ENCODE data around the gene TGFB2.

TGFB2 gene

DNA sequence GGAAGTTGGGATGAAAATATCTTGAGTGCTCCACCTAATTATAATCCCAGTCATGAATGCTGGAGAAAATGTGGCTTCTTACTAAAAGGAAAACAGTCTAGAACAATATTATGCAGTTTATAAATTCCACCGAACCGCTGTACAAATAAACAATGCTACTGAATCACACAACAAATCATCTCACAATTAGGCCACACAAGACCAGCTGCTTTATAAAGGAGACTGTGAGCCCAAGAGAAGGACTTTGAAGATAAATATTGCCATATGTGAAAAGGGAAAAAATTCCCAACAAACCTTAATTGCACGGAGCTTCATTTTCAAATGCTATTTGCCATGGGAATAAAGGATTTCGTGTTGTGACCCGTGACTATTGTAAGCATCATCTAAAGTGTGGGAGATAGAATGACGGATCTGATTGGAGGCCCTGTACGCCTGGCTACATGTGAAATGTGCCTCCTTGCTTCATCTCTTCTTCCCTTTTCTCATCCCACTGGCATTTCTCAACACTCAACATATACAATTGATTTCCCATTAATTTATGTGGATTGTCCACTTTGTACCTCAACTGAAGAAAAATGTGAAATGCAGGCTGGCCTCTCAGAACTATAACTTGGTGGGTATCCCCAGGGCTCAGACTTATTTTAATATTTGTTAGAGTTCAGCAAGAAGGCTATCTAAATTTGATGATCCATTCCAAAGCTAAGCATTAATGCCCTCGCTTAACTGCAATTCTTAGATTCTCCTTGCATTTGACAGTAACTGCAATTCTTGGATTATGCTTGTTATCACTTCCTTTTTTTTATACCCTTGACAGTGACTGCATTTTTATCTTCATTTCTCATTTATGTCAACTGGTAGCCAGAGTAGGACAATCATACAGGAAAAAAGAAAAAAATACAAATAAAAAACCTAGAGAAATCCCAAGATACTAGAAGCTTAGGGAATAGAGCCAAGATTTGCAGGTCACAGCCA, 122.3 kb downstream of the TGFB2 start:
- no peak for DNase-seq

DNA sequence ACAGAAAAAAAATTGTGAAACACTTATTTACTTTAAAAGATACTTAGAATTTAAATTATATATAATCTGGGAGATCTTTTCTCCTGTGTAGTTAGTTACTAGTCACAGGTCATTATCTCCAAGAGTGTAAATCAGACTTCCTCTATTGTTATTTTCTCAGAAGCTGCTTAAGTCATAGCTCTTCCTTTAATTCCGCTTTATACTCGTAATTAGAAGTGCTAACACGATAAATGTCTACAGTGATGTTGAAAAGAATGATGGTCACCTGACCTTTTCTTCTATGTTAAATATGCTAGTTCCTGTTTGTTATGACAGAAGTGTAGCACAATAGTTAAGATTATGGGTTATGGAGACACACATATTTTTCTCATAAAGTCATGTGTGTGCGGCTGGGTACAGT, 123.6 kb downstream of the TGFB2 start:
- DNase-seq, result no peak

DNA sequence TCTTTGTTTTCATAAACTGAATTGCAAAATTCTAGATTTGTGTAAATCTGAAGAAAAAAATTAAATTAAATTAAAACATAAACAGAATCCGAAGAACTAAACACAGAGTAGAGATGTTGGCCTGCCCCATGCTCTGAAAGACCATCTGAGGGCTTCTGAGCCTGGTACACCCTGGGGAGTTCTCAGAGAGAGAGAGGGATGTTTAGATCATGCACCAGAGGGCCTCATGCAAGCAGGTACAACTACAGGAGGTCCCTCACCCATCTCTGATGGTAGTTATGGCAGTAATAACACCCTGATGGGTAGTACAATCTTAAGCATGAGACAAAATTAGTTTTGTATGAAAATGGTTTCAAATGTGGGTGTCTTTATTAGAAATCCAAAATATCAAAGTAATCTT, 127.7 kb downstream of the TGFB2 start:
- no peak for DNase-seq

DNA sequence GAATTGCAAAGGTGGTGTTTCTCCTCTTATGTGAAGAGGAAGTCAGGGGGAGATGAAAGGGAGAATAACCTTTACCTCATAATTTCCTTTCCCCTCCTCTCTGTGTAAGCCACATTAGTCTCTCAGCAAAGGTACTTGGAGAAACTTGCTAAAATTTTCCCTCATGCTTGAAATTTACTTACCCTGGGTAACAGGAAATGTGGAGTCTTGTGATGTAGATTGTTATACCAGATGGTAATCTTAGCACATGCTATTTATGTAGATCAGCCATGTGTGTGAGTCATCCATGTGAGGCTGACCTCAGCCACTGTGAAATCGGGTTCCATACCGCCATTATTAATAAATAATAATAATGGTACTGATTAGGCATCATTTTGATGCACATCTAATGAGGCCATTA, 128.4 kb downstream of the TGFB2 start:
- DNase-seq, result no peak

DNA sequence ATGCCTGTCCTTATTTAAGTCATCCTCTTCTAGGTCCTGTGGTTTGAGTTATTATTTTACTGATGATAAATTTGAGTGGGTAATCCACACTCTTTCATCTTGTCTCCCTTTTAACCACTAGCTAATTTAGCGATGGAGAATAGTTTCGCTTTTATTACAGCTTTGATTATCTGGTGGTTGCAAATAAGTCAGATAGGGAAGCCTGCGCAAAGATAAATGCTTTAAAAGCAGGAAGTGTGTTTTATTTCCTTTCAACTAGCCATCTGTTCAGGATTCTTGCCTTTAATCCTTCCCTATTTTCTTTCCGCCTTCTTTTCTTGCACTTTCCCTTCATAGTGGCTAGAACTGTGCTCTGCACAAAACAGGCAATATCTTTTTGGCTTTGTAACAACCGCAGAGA, 129.0 kb downstream of the TGFB2 start:
- DNase-seq, result no peak

DNA sequence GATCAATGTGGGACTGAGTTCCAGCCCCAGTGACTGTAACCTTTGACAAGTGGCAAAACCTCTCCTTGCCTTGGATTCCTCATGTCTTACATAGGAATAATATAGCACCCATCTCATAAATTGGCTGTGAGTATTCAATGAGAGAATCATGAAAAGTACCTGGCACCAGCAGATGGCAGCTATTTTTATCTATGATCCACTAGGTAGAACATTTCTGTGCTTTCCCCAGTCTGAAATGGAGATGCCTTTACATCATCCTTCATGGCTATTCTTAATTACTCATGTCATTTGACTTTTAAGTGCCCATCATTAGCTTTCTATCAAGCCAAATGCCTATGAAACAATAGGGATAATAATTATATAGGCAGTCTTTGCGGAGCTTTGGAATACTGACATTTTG, 130.1 kb downstream of the TGFB2 start:
- DNase-seq, result no peak

DNA sequence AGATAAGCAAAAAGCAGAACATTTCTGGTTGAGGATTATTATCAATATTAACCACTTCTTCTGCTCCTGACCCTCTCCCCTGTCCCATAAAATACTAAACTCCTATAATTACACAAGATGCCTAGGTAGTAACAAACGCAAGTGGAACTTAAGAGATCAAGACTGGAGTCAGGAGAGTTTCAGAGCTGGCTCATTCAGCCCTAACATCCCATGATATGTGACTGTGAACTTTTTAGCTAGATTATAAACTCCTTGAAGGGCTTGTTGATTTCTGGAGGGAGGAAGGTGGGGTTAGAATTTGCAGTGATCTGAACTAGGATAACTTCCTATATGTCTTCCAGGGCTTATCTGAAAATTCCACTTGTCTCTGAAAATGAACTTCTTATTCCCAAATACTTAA, 130.6 kb downstream of the TGFB2 start:
- no peak for DNase-seq

DNA sequence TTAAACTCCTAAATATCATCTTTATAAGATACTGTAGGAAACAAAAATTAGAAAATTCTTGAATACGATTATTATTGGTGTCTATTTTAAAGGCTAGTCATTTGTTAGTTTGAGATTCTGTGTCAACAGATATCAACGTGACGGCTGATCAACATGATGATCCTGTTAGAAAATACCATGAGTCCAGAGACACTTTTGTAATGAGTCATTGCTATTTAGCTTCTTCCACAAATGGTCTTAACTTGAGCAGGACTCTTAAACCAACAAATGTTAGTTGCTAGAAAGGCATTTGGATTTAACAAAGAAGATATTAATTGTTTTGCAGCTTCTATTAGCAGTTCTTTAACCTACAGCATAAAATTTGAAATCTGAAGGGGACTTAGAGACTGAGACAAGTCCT, 131.2 kb downstream of the TGFB2 start:
- DNase-seq, result no peak

DNA sequence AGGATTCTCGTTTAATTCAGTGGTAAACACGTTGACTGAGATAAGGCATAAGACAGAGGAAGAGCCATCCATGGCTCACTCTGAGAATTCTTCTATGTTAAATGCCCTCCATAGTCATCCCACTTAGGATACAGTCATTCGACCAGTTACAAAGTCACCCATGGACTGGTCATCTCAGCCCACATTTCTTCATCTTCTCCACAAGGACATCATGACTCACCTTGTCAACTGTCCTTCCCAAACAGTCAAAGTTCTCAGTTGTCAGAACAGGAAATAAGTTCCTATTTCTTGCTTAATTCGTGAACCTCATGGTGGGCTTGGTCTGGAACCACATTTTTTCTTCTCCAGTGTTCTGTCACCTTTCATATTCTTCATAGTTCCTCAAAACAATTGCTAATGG, 133.2 kb downstream of the TGFB2 start:
- DNase-seq, result no peak

DNA sequence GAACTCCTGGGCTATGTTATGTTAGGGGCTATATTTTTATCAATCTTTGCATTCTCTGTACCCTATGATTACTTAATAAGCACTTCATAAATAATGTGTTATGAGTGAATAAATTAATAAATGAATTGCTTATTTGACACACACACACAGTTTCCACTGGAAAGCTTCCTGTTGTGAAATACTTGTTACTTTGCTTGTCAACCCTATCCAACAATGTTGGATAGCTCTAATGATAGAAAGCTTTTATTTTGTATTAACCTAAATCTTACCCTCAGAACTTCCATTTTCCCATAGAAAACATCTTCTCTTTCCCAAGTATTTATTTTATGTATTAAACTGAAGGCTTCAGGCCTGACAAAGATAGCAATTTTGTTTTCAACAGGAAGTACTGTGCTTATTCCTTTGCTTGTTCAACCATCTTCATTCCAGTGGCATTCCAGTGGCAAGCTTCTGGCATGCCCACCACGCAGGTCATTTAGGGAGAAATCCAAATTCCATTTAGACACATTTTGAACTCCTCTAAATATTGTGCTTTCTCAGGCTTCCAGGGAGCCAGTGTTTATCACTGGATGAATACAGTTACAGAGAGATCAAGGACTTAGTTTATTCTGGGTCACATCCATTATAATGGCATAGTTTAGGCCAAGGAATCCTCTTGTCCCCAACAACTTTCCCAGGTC, 134.4 kb downstream of the TGFB2 start:
- DNase-seq, result no peak

DNA sequence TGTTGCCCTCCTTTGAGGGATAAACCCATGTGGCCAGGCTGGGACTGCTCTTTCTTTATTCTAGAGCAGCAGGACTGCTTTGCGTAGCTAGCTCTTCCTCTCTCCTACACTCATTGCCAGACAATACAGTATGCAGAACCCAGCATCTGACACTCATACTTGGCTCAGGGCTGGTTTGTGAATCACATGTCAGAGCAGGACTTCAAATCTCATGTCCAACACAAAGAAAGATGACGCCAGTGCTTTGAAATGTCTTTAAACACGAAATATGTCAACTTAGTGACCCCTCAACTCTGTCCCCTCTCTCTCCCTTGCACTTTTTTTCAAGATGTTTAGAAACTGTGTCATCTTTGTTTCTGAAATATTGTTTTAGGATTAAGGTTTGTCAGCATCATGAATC, 135.0 kb downstream of the TGFB2 start:
- DNase-seq, result no peak

DNA sequence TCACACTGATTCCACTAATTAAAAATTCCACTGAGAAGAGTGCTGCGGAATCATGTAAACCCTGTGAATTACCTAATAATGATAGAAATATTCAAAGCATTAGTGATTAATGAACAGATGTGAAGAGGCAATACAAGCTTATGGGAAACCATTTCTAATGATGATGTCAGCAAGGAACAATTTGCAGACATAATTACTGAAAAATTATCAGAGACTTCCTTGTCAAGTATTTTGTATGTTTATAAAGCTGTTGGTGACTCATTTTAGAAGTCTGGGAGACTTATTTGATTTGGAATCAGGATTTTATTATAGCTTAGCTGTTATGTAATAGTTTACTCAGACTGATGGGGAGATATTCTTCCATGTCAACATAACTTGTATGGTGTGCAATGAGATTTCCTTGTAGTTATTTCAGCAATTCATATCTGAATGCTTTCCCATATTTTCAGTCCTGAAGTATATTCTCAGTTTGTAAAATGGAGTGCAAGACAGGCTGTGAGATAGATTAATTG, 135.5 kb downstream of the TGFB2 start:
- DNase-seq, result no peak

DNA sequence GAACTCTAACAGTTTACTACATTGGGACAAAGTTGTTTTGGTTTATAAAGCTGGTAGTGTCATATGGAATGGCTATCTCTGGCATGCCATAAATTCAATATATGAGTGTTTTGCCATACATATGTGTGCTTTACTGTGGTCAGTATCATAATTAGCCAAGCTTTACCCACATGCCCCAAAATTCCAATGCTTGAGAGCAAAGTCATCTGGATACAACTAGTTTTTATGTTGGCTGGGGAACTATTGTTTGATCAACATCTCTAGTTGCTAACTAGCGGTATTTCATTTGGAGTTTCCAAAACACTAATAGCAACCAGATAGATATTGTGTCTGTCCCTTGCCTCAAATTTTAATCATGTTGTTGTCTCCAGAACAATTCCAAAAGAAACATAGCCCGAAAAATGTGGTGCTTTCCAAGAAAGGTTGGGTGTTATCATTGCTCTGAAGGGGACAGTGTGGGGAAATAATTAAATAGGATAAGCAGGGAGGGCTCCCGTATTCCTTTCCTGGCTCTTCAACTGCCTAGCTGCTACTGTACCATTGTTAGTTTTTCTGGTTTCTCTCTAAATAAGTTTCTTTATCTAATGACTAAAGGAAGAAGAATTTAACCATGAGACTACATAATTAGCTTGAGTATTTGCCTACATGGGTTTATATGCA, 136.1 kb downstream of the TGFB2 start:
- DNase-seq, result no peak

DNA sequence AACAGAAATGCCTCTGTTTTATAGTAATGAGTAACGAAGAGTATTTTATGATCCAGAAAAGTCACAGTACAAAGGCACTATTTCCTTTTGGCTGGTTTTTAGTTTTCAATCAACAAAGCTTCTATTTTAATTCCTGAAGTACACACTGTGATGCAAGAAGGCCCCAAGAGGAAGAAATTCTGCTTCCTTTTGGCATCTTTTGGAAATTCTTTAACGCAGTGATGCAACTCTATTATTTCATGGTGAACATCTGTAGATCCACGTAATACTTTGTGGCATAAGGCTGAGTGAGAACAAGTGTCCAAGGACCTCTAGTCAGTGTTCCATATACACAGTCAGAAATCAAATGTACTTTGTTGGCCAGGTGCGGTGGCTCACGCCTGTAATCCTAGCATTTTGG, 137.5 kb downstream of the TGFB2 start:
- DNase-seq, result no peak

DNA sequence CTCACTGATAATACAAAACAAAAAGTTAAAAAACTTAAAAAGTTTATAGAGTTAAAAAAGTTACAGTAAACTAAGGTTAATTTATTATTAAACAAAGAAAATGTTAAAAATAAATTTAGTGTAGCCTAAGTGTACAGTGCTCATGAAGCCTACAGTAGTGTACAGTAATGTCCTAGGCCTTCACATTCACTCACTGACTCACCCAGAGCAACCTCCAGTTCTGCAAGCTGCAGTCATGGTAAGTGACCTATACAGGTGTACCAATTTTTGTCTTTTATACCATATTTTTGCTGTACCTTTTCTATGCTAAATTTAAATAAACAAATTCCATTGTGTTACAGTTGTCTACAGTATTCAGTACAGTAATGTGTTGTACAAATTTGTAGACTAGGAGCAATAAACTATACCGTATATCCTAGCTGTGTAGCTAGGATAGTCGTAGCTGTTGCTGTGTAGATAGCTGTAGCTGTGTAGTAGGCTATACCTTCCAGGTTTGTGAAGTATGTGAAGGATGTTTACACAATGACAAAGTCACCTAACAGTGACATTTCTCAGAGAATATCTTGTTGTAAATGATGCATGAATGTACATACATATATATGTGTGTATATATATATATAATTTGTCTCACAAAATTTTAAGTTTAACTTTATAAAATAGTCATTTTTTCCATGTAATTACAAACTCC, 140.2 kb downstream of the TGFB2 start:
- no peak for DNase-seq

DNA sequence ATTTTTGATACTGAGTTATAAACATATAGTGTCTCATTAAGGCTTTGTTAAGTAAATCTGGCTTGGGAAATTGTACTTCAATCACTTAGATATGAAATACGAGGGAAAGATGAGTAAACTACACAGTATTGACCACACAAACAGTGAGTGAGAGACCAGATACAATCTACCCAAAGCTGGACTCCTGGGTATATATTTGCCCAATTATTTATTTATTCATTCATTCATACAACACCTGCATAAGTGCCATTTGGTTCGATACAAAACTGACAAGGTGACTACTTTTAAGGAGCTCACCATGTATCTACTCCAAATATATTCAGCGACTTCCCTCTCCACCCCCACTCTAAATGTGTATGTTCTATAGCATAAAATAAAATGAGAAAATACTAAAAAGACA, 143.4 kb downstream of the TGFB2 start:
- DNase-seq, result no peak

DNA sequence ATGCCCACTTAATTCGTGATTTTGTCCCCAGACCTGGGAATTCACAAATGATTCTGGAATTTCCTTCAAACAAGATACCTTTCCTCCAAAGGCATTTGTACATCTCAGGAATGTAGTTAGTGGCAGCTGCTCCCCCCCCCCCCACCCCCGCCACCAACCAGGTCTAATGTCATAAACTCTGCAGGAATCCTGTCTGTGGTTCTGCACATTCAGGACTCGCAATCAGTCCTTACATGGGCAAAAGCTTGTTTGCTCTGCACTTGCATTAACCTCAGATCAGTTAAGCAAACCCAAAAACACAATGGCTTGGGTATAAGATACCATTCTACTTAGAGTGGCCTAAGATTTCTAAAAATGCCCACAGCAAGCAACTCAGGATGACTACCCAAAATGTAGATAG, 143.8 kb downstream of the TGFB2 start:
- DNase-seq, result no peak

DNA sequence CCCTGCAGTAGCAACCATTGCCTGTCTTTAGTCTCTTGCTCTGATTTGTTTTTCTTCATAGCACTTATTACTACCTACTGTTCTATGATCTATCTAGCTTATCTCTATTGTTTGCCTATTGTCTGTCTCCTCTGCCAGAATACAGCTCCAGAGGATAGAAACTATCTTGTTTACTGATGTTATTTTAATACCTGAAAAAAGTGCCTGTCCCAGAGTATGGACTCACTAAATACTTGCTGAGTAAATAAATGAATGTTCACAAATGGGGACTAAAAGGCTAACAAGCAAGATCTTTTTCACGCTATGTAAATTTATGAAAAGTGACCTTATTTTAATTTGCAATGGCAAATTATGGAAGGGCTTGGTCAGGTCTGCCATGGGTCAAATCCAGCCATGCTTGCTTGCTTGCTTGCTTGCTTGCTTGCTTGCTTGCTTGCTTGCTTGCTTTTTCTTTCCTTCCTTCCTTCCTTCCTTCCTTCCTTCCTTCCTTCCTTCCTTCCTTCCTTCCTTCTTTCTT, 145.3 kb downstream of the TGFB2 start:
- DNase-seq, result no peak

DNA sequence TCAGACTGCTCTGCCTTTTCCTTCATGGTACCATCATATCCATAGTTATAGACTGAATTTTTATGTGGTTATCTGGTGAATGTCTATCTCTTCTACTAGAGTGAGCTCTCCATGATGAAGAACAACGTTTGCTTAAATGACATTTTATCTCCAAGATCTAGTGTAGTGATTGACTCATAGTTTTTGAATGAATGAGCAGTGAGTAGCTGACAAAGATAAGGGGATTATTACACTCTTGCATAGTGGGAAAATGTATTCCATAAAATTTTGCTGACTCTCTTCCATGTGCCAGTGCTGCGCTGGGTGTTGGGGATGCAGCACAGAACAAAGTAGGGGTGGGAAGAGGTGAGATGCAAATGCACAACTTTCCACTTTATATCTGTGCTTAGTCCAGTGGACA, 147.7 kb downstream of the TGFB2 start:
- DNase-seq, result no peak

DNA sequence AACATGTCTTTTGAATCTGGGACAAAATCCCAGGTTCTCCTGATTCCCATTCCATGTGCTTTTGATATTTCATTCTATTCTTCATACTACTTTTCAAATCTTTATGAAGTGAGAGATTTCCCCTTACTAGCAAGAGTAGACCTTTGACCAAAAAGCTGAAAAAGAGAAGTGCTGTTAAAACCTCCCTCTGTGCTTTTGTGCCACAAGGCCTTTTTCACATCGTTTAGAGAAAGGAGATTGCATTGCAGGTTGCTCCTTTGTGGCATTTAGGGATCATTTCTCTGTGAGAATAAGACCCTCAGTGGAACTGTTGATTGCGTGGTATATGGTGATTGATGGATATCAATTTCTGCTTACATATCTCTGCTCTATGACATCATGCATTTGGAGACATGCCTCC, 148.8 kb downstream of the TGFB2 start:
- no peak for DNase-seq

All from stimulated activated CD4-positive, alpha-beta T cell treated with anti-CD3 and anti-CD28 coated beads, Interleukin-1b, Interleukin-23, amount 100 ng/mL, for 48 hours (primary cell).